Measurements from ENCODE around the gene ZDHHC22.

Gene ZDHHC22

DNA sequence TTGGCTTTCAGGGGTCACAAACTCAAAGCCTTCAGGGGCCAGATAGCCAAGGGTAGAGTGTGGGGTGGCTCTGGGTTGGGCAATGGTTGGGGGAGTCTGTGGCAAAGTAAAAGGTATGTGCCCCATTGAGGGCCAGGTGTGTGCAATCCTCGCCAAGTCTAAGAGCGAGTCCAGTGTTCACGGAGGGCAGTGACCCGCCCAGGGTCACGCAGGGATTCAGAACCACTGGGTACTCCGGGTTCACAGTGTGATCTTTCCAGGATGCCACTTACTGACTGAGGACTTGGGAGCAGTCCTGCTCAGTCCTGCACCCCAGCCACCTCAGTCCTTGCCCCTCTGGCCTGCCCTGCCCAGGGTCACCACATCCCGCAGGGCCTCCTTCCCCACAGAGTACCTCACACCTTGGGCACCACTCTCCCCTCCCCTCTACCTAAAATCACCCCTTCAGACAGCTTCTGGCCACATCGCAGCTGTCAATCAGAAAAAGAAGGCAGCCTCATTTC is 15.7 kb downstream of the ZDHHC22 start:
- no peak for DNase-seq

DNA sequence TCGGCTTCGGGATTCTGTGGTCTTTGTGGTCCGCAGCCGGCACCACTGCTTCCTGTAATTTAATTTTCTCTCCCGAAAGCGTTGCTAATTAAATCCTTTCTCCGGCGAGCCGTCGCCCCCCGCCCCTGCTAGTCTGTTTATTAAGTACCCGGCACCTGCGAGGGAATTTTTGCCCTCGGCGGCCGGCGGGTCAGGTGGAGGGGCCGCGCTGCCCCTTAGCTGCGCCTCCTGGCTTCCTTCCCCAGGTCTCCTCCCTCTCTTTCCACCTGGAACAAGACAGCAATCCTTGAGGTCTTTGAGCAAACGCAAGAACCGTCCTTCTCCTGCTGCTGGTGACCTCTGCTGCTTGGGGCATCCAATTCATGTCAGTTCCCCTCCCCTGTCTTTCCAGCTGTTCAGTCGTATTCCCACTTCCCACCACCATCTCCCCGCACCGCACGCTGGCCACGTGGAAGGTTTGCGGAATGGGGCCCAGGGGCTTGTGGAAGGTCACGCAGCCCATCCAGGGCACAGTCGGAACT is 16.2 kb downstream of the ZDHHC22 start:
- no peak for DNase-seq

DNA sequence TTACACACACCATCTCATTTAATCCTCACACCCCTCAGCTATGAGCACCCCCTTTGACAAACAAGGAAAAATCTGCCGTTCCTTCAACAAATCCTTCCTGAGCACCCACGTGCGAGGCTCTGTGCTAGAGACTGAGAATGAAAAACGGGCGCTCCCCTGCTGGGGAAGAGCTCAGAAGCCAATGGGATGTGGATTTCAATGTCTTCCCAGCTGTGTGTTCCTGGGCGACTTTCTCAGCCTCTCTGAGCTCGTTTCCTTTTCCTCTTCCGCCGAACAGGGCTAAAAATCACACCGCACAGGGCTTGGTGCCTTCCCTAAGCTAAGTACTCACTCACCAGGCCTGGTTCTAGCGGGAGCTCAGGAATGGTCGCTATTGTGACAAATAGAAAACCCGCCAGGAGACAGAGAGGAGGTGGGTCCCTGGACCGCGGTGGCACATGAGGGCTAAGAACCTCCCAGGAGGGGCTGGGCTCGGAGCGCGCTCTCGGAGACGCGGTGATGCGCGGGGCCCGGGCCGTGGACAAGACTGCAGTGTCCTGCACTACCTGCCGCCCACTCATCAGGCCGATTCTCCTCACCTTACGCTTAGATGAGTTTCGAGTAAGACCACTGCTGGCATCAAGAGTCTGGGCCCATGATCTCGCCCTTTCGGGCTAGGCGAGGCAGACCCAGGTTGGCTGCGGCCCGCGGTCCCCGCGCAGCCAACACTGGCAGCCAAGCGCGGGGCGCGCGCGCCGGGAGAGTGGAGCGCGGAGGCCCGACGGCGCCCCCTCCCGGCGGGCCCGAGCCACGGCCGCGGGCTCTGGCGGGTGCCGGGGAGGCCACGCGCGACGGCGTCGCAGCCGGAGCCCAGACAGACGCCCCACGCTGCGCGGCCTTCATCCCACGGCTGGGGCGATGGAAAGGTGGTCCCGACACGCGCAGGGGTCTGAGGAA is 17.0 kb downstream of the ZDHHC22 start:
- DNase-seq: peak; percentile 16

DNA sequence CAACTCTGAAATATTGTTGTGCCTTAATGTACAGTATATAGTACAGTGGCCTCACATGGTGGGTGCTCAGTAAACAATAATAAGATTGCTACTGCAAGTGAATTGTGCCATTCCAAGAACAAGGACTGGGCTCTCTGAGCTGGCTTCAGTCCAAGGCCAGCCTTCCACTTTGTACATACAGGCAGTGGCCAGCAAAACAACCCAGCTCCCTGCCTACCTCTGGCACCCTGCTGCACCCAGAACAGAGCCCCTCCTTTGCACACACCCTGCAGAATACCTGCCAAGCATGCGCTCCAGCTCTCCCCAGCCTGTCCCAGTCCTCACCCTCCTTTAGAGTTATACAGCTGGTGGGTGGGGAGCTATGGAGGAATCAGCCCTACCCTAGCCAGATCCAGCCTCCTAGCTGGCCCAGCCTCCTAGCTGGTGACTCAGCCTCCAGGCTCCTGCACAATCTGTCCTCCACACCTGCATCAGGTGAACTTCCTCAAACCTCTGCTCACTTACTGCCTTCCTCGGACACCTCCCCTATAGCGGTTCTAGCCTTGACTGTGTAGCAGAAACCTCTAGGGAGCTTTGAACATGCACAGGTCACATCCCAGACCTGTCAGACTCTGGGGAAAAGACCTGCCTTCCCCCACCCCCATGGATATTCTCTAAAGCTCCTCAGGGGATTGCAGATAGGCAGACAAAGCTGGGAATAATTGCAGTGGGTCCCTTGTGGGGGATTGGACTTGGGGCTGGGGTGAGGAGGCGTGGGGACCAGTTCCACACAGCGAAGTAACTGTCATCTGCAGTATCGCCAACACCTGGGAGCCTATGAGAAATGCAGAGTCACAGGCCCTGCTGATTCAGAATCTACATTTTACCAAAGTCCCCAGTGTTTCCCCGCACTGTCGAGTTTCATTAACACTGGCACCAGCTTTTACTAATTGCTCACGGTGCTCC is 17.9 kb downstream of the ZDHHC22 start:
- DNase-seq: no peak

DNA sequence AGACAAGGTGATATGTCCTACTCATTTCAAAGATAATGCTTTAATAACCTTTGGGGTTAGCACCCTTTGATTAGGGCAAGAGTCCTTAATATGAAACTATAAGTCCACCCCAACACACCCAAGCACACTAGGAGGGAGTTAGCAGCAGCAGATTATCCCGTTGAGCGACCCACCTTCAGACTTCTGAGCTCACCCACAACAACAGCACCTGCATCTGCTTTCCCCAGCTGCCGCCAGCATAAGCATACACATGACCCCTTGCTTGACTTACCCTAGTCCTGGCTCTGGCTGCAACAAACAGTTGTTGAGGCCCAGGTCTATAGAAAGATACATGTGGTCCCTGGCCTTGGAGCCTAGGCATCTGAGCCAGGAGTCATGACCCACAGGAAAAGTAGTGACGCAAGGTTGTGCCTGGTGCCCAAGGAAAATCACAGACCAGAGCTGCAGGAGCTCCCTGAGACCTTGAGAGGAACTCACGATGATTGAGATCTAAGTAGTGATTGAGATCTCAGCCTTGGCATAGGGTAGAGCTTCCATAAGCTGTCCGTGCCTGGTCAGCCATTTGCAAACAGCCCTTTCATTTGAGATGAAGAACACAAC is 19.0 kb downstream of the ZDHHC22 start:
- no peak for DNase-seq

DNA sequence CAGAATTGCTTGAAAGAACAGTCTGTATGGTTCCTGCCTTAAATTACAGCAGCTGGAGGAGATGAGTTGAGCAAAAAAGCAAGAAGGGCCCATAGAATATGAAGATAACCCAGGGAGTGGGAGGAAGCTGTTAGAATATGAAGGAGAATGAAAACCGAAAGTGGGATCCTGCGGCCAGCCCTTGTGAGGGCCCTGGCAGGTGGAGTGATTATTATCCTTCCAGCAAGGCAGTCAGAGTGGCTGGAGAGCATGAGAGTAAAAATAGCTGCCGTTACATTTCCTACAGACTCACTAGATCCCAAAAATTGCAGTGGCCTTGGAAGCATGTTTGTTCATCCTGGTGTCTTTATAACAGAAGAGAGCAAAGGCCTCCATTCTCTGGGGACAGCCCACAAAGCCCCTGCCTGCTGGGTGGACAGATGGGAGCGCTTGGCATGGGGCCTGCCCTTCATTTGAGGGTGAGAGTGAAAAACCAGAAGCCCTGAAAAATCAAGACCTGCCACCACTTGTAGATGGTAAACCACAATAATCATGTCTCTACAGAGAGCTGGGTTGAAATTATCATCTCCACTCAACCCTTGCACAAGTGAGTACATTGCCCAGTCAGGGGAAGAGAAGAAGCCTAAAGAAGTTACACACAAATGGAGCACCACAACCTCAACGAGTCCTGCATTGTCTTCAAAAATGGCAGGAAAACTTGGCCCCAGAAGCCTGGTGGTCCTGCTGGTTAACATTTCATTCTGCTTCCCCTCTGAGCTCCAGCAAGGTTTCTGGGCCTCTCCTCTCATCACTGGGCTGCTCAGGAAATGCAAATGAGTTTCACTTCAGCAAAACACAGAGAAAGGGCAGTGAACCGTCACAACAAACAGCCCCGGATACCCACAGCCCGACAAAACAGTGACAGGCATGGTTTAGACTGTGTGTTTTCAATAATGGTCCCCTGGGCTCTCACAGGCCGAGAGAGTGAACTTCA is 20.5 kb downstream of the ZDHHC22 start:
- peak; percentile 90 for DNase-seq

DNA sequence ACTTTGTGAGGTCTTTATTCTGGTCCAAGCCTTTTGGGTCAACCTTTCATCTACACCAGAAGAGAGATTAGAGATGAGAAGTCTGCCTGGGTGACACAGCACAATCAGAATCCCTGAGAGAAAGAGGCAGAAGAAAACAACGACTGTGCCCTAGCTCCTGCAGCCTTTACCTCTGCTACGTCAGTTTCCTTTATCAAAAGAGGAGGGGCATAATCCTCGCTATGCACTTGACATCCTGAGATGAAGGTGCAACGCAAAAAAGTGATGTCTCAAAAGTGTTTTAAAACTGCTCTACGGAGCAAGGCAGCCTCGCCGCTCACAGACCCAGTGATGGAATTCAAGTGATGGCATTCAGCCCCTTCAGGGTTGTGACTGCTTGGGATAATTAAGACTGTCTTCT is 21.7 kb downstream of the ZDHHC22 start:
- DNase-seq: no peak

DNA sequence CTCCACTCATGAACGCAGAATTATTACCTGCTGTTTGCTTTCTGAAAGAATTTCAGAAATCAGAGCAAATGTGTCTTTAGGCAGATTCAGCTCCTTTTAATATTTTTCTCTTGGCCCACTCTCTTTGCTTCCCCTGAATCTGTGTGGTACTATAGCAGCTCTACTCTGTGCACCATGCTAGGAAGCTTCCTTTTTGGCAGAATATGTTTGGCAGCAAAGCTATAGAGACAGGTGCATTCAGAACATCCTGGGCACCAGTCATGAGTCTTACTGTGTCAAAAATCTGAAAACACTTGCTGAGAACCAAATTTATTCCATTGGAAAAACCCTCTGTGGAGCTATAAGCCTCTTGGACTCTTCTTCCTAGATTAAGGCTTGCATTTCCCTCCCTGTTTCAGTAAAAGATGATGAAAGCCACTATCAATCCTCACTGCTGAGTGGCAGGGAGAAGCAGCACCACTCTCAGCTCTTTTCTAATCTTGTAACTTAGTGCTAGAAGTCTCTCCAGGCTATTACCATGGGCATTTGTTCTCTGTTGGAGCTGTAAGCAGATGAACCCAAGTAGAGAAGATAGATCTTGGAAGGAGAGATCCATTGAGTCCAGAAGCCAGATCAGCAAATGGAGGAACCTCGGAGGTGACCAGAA is 25.3 kb downstream of the ZDHHC22 start:
- DNase-seq: no peak

DNA sequence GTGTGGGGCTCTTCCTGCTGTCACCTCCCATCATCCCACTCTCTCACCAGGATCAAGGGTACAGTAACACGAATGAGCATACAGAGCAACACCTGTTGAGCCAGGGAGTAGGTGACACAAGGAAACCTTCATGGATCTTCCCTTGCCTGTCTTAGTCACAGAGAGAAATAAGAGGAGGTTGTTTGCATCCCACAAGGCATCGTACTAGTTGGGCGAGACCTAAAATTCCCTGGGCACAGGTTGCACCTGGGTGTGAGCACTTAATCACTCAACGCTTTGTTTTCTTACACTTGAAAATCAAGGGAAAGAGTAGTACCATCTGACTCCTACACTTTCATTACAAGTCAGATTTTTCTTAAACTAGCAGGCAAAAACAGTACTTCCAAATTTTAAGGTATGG is 27.0 kb downstream of the ZDHHC22 start:
- DNase-seq: no peak

DNA sequence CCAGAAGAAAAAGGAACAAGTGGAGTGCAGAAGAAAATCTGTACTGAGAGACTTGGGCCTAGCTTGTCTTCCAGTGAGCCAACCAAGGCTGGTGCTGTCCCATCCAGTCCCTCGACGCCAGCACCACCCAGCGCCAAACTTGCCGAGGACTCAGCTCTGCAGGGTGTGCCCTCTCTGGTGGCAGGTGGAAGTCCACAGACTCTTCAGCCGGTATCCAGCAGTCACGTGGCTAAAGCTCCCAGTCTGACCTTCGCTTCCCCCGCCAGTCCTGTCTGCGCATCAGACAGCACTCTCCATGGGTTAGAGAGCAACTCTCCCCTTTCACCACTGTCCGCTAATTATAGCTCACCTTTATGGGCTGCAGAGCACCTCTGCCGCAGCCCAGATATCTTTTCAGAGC is 27.9 kb downstream of the ZDHHC22 start:
- DNase-seq: no peak

DNA sequence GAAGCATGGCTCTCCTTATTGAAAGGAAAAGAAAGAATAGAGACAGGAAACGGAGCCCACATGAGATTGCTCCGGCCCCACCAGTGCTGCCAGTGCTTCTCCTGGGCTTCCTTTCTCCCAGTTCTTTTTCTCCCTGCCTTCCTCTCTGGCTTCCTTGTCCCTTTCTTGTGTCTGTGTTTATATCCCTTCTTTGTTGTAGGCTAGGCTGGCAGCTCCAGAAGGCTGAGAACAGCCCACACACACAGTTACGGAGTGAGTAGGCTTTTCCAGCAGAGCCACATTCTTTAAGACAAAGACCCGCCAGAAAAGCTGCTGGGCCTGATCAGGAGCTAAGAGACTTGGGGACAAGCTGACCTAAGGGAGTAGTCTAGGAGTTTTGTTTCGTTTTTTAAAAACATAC is 30.6 kb downstream of the ZDHHC22 start:
- DNase-seq: no peak

DNA sequence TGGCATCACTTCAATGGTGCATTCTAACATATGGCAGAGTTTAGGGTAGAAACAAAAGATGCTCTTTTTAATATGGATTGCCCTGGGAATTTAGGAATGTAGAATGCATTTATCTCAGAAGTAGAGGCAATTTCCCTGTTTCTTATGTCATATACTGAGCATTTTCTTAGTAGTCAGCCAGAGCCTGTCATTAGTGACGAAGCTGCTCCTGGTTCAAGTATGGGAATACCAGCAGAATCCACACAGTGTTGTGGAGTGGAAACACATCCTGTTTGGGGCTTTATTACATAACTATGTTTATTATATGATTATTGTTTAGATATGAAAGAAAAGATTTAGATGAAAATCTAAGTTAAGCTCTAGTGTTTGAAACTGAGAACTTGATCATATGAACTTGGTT is 31.3 kb downstream of the ZDHHC22 start:
- DNase-seq: no peak

DNA sequence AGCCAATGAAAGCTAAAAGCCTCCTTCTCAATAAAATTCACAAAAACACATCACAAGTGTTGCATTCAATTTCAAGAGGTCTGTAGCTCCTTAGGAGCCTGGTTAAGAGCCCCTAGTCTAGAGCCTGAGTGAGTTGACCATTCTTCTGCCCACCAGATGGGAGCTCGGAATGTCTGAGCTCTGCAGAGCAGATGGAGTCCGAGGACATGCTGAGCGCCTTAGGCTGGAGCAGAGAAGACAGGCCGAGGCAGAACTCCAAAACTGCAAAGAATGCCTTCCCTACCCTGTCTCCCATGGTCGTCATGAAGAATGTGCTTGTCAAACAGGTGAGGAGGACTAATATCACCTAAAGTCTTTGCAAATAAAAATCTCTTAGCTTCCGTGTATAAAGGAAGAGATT is 31.9 kb downstream of the ZDHHC22 start:
- DNase-seq: no peak

DNA sequence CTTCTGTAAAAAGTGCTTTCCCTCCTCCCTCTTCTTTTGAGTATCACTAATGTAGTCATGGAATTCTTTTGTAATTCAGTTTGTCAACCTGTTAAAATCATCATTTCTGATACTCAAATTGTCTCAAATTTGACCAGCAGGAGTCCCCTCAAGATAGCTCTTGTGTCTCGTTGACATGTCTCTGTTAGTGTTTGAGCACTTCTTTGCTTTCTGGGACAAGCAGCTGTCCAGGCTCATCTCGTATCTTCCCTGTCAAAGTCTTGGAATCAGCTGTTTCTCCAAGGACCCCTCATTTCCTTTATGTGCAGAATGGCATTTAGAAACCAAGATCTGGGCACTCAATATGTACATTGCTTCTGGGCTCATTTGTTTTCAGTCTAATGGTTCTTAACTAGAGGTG is 32.8 kb downstream of the ZDHHC22 start:
- DNase-seq: no peak

DNA sequence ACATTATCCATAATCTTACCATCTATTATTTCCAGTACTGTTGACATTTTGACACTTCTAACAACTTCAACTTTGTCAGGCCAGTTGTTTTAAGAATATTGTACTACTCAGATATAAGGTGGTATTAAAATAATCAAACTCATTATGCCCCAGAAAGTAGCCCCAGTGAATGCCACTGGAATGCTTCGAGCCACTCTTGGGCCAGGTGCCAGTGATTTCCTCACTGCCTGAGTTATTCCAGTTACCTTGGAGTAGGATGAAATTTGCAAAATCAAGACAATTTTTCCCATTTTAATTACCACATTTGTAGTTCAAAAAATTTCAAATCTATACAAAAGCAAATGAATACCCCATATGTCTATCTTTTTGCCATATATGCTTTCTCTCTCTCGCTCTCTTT is 34.4 kb downstream of the ZDHHC22 start:
- no peak for DNase-seq

DNA sequence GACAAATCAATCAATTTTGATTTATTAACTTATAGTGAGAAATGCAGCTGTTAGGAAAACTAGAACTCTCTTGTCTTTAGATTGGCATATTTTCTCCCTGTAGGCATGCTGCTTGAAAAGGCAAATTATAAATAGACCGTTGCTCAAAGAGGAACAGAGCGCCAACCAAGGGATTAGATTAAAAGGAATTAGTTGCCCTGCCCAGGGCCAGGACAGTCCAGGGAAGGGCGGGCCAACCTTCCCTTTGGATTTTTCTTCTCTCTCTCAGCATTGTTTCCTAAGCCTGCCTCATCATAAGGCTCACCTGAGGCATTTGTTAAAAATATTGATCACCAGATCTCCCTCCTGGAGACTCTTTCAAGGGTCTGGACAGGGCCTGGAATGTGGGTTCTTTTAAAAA is 34.9 kb downstream of the ZDHHC22 start:
- no peak for DNase-seq

DNA sequence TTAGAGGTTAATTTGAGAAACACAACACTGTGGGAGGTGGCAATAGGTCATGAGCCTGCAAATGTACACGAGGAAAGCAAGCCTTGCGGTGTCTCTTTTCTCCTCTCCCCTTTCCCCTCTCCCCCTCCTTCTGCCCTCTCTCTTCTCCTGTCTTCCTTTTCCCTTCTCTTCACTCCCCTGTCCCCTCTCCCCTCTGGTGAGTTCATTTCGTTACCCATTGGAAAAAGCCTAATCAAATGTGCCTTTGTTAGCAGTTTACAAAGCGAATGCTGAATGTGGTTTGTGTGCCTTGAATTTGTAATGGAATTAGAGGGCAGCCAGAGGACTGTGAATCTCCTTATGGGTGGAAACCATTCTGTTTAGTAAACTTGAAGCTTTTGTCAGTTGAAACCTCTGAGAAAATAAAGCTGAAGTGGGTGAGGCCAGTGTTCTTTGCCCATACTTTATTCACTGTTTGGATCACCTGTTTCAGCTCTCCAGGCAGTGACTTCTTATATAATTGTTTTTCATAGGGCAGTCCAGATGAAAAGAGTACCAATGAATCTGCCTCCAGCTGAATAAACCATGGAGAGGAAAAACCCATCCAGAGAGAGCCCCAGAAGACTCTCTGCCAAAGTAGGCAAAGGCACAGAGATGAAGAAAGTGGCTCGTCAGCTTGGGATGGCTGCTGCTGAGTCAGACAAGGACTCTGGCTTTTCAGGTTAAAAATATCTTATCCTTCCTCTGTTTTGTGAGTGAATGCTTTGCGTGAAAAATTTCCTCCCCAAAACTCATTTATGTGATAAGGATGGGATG is 36.2 kb downstream of the ZDHHC22 start:
- no peak for DNase-seq

DNA sequence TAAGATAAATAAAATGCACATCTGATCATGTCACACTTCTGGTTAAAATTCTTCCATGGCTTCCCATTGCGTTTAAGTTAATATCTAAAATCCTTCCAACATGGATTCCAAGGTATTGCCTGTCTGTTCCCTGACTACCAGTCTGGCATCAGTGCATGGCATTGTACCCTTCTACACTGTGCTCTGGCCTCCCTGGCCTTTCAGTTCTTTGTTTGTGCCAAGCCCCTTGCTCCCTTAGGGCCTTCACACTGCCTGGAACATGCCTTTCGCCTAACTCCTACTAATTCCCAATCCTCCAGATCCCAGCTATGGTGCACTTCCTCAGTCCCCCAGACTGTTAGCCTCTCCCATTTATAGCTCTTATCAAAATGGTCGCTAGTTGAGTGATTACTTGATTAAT is 37.2 kb downstream of the ZDHHC22 start:
- no peak for DNase-seq

DNA sequence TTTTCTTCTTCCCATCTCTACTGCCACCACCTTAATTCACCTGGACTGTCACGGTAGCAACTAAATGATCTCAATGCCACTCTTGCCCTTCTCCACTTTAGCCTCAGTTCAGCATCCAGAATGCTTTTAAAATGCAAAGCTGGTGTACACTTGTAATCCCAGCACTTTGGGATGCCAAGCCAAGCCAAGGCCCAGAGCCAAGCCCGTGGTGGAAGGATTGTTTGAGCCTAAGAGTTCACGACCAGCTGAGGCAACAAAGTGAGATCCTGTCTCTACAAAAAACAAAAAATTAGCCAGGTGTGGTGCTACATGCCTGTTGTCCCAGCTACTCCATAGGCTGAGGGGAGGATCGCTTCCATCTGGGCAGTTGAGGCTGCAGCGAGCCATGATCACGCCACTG is 37.6 kb downstream of the ZDHHC22 start:
- DNase-seq: no peak

DNA sequence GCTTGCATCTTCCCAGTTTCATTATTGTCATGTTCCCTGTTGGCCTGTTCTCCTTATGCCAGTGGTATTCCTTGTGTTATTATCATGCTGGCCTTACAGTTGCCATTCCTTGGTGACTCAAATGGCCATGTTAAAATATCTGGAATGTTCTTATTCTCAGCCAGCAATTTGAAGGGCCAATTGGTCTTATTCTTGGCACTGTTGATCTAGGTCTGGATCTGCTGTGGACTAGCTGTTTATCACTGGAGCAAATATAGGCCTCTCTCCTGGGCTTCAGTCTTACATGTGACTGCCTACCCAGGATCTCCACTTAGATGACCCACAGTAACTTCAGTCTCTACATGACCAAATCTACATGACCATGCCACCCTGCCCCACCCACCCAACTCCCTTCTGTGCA is 38.1 kb downstream of the ZDHHC22 start:
- no peak for DNase-seq

All from NCI-H526 treated with DMSO at 0.1 percent for 48 hours (cell line).